Nephron progenitor cell (in vitro differentiated cells): ENCODE results near the gene CTNNA3.

Source experiments
- DNase-seq: peaks from one replicate; pipeline ENCODE4 v3.0.0; 2021
- H3K27ac Mint-ChIP-seq: 2 replicates; pipeline ENCODE4 v1.8.0; 2021; ENCODE audit warnings: mild to moderate bottlenecking, moderate library complexity, mixed read lengths
- H3K27me3 Mint-ChIP-seq: 2 replicates; pipeline ENCODE4 v1.8.0; 2021; ENCODE audit warnings: mild to moderate bottlenecking, low read depth, mixed read lengths; ENCODE audit not compliant: poor library complexity
- H3K36me3 Mint-ChIP-seq: 2 replicates; pipeline ENCODE4 v1.8.0; 2021; ENCODE audit warnings: low read depth, mixed read lengths
- H3K4me1 Mint-ChIP-seq: 2 replicates; pipeline ENCODE4 v1.8.0; 2021; ENCODE audit warnings: mixed read lengths
- H3K4me3 Mint-ChIP-seq: 2 replicates; pipeline ENCODE4 v1.8.0; 2021; ENCODE audit warnings: mild to moderate bottlenecking, moderate library complexity, mixed read lengths
- H3K9me3 Mint-ChIP-seq: 2 replicates; pipeline ENCODE4 v1.8.0; 2021; ENCODE audit warnings: mild to moderate bottlenecking, moderate library complexity, mixed read lengths
- CTCF ChIP-seq: fragments of 200-600 bp; sonication (generic); IDR thresholded peaks from 2 replicates; pipeline ENCODE4 v1.5.0; 2021; ENCODE audit warnings: antibody characterized with exemption

CTNNA3 gene

GRCh38 chr10:66805612-66806011, 890.4 kb downstream of the CTNNA3 start:
- no peak overlapping the region for H3K4me3 Mint-ChIP-seq
- no peaks in the 10 kb centered on the region for H3K27me3 Mint-ChIP-seq
- TF ChIP-seq CTCF = no peak
- no peaks in the 10 kb centered on the region for H3K36me3 Mint-ChIP-seq
- no peaks in the 10 kb centered on the region for H3K9me3 Mint-ChIP-seq
- no peak overlapping the region for H3K27ac Mint-ChIP-seq
- H3K4me1 Mint-ChIP-seq = peaks cover 13% of the 10 kb centered on the region
- no peak for DNase-seq

GRCh38 chr10:66804962-66805361, 891.0 kb downstream of the CTNNA3 start:
- Mint-ChIP-seq H3K4me3 (no peak overlapping the region), H3K4me1 (peaks cover 13% of the 10 kb centered on the region), H3K36me3 (no peaks in the 10 kb centered on the region), H3K9me3 (no peaks in the 10 kb centered on the region), H3K27ac (no peak overlapping the region), H3K27me3 (no peaks in the 10 kb centered on the region)
- no peak for TF ChIP-seq CTCF
- DNase-seq = no peak

GRCh38 chr10:66803174-66803573, 892.8 kb downstream of the CTNNA3 start:
- no peak overlapping the region for H3K27ac Mint-ChIP-seq

GRCh38 chr10:66799474-66799873, 896.5 kb downstream of the CTNNA3 start:
- no peak for TF ChIP-seq CTCF
- Mint-ChIP-seq H3K36me3 (no peaks in the 10 kb centered on the region), H3K4me3 (no peak overlapping the region), H3K27ac (no peak overlapping the region), H3K27me3 (no peaks in the 10 kb centered on the region), H3K4me1 (peaks cover 12% of the 10 kb centered on the region), H3K9me3 (no peaks in the 10 kb centered on the region)
- DNase-seq = no peak

More at GRCh38 chr10:66803174-66803573, 892.8 kb downstream of the CTNNA3 start:
- H3K9me3 Mint-ChIP-seq = no peaks in the 10 kb centered on the region
- no peak for TF ChIP-seq CTCF
- no peak overlapping the region for H3K4me3 Mint-ChIP-seq
- no peaks in the 10 kb centered on the region for H3K36me3 Mint-ChIP-seq
- no peak for DNase-seq
- H3K27me3 Mint-ChIP-seq = no peaks in the 10 kb centered on the region
- peaks cover 13% of the 10 kb centered on the region for H3K4me1 Mint-ChIP-seq

- Mint-ChIP-seq H3K4me1 (peaks cover 8% of the 10 kb centered on the region), H3K27ac (peak overlapping the region; percentile 70), H3K4me3 (no peak overlapping the region), H3K9me3 (no peaks in the 10 kb centered on the region), H3K36me3 (no peaks in the 10 kb centered on the region), H3K27me3 (no peaks in the 10 kb centered on the region)
- TF ChIP-seq CTCF = no peak
- DNase-seq = no peak
These were observed 900.1 kb downstream of the CTNNA3 start for GRCh38 chr10:66795866-66796265.

- no peaks in the 10 kb centered on the region for H3K9me3 Mint-ChIP-seq
- H3K4me1 Mint-ChIP-seq = peaks cover 26% of the 10 kb centered on the region
- DNase-seq = no peak
- H3K27me3 Mint-ChIP-seq = no peaks in the 10 kb centered on the region
- no peak overlapping the region for H3K27ac Mint-ChIP-seq
- TF ChIP-seq CTCF = no peak
- H3K36me3 Mint-ChIP-seq = no peaks in the 10 kb centered on the region
- no peak overlapping the region for H3K4me3 Mint-ChIP-seq
These were observed 903.6 kb downstream of the CTNNA3 start for GRCh38 chr10:66792441-66792840.
